OCI-LY1 (cell line): ENCODE results near the gene B4GALT6.

Experiments used
- H2AFZ ChIP-seq: fragments of 200-600 bp; sonication (generic), shearing (Covaris generic); 2 replicates; pipeline ENCODE4 v1.6.0; 2014; ENCODE audit warnings: antibody characterized with exemption, mild to moderate bottlenecking, low read length
- H3F3A ChIP-seq: fragments of 200-600 bp; sonication (generic), shearing (Covaris generic); 2 replicates; pipeline ENCODE4 v1.6.0; 2014; ENCODE audit warnings: mild to moderate bottlenecking, antibody characterized with exemption, low read length, moderate library complexity; ENCODE audit not compliant: insufficient read depth
- H3K27ac ChIP-seq: fragments of 200-600 bp; sonication (generic); 2 replicates; pipeline ENCODE4 v1.5.1; 2014; ENCODE audit warnings: low read length, mixed run types, mild to moderate bottlenecking, low read depth; ENCODE audit not compliant: poor library complexity, severe bottlenecking
- H3K27me3 ChIP-seq: fragments of 200-600 bp; sonication (generic); 2 replicates; pipeline ENCODE4 v1.6.0; 2014; ENCODE audit warnings: antibody characterized with exemption, mild to moderate bottlenecking, low read length, moderate library complexity; ENCODE audit not compliant: insufficient read depth
- H3K36me3 ChIP-seq: fragments of 200-600 bp; sonication (generic); 2 replicates; pipeline ENCODE4 v1.6.1; 2014; ENCODE audit warnings: mild to moderate bottlenecking, antibody characterized with exemption, low read length, moderate library complexity, mixed read lengths; ENCODE audit not compliant: insufficient read depth
- H3K4me1 ChIP-seq: fragments of 200-600 bp; sonication (generic); 2 replicates; pipeline ENCODE4 v1.5.1; 2014; ENCODE audit warnings: mild to moderate bottlenecking, low read length, moderate library complexity; ENCODE audit not compliant: insufficient read depth, severe bottlenecking
- H3K4me2 ChIP-seq: fragments of 200-600 bp; sonication (generic), shearing (Covaris generic); 2 replicates; pipeline ENCODE4 v1.6.1; 2014; ENCODE audit warnings: low read length
- H3K4me3 ChIP-seq: fragments of 200-600 bp; sonication (generic); 2 replicates; pipeline ENCODE4 v1.5.1; 2014; ENCODE audit warnings: low read length, low read depth, mild to moderate bottlenecking, mixed read lengths; ENCODE audit not compliant: poor library complexity, severe bottlenecking
- H3K79me2 ChIP-seq: fragments of 200-600 bp; shearing (Covaris generic); 2 replicates; pipeline ENCODE4 v1.6.1; 2016; ENCODE audit warnings: mixed run types, low read length, mixed read lengths; ENCODE audit not compliant: insufficient read depth
- H3K9ac ChIP-seq: fragments of 200-600 bp; sonication (generic), shearing (Covaris generic); 2 replicates; pipeline ENCODE4 v1.6.1; 2014; ENCODE audit warnings: mild to moderate bottlenecking, low read length, mixed read lengths
- H3K9me2 ChIP-seq: fragments of 200-600 bp; sonication (generic), shearing (Covaris generic); 2 replicates; pipeline ENCODE4 v1.6.1; 2014; ENCODE audit warnings: low read depth, mild to moderate bottlenecking, low read length, mixed read lengths
- H3K9me3 ChIP-seq: fragments of 200-600 bp; shearing (Covaris generic); 2 replicates; pipeline ENCODE4 v1.6.1; 2014; ENCODE audit warnings: low read length, mixed read lengths
- H4K20me1 ChIP-seq: fragments of 200-600 bp; sonication (generic), shearing (Covaris generic); 2 replicates; pipeline ENCODE4 v1.6.0; 2016; ENCODE audit warnings: mild to moderate bottlenecking, low read length; ENCODE audit not compliant: insufficient read depth
- CTCF ChIP-seq: fragments of 200-600 bp; sonication (generic), shearing (Covaris generic); IDR thresholded peaks from 2 replicates; pipeline ENCODE4 v1.5.1; 2017; ENCODE audit warnings: mild to moderate bottlenecking, antibody characterized with exemption, low read length, moderate library complexity, mixed read lengths
- EZH2 ChIP-seq: fragments of 200-600 bp; sonication (generic), shearing (Covaris generic); IDR thresholded peaks from 2 replicates; pipeline ENCODE4 v1.8.0; 2017; ENCODE audit warnings: borderline replicate concordance, mixed run types, mild to moderate bottlenecking, antibody characterized with exemption, low read length, moderate library complexity, mixed read lengths

B4GALT6 gene

GRCh38 chr18:31667185-31667584 lies 17.2 kb downstream of the B4GALT6 start:
- H2AFZ ChIP-seq = no peak overlapping the region
- H3K9me3 ChIP-seq = no peaks in the 10 kb centered on the region
- H3F3A ChIP-seq = no peaks in the 10 kb centered on the region
- H3K4me1 ChIP-seq = no peaks in the 10 kb centered on the region
- H4K20me1 ChIP-seq = no peaks in the 10 kb centered on the region
- H3K27ac ChIP-seq = no peak overlapping the region
- no peaks in the 10 kb centered on the region for H3K36me3 ChIP-seq
- no peak overlapping the region for H3K9ac ChIP-seq
- no peak overlapping the region for H3K4me3 ChIP-seq
- H3K4me2 ChIP-seq = no peak overlapping the region
- TF ChIP-seq CTCF (no peak), EZH2 (no peak)
- H3K79me2 ChIP-seq = no peaks in the 10 kb centered on the region
- H3K27me3 ChIP-seq = no peaks in the 10 kb centered on the region
- H3K9me2 ChIP-seq = no peaks in the 10 kb centered on the region

DNA sequence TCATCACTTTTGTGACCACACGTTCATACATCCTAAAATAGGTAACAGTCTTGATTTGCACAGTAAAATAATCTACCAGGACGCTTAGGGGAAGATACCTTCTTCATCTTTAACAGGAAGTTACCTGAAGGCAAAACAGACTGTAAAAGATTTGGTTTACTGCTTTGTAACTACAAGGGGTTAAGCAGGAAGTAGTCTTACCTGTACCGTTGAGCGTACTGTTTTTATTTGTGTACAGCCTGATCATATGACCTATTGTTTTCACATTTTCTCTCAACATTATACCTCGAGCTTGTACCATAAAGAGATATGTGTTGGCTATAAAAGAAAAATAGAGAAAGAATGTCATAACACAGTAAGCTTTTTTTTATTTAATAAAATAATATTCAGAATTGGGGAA lies 18.3 kb downstream of the B4GALT6 start:
- Histone ChIP-seq H3K9me3 (no peaks in the 10 kb centered on the region), H3K27me3 (no peaks in the 10 kb centered on the region), H3K9ac (no peak overlapping the region), H3K4me2 (no peak overlapping the region), H4K20me1 (no peaks in the 10 kb centered on the region), H3K4me1 (no peaks in the 10 kb centered on the region), H3K36me3 (no peaks in the 10 kb centered on the region), H3K4me3 (no peak overlapping the region), H3F3A (no peaks in the 10 kb centered on the region), H3K27ac (no peak overlapping the region), H2AFZ (no peak overlapping the region), H3K79me2 (no peaks in the 10 kb centered on the region), H3K9me2 (no peaks in the 10 kb centered on the region)
- no peak for TF ChIP-seq EZH2
- TF ChIP-seq CTCF = no peak

GRCh38 chr18:31664101-31664500 lies 20.3 kb downstream of the B4GALT6 start:
- Histone ChIP-seq H3K4me3 (no peak overlapping the region), H3F3A (no peaks in the 10 kb centered on the region), H3K36me3 (no peaks in the 10 kb centered on the region), H3K9me3 (no peaks in the 10 kb centered on the region), H2AFZ (no peak overlapping the region), H3K9me2 (no peaks in the 10 kb centered on the region), H3K4me2 (no peak overlapping the region), H3K4me1 (no peaks in the 10 kb centered on the region), H3K79me2 (no peaks in the 10 kb centered on the region), H3K27me3 (no peaks in the 10 kb centered on the region), H4K20me1 (no peaks in the 10 kb centered on the region), H3K27ac (no peak overlapping the region), H3K9ac (no peak overlapping the region)
- TF ChIP-seq EZH2 = no peak

GRCh38 chr18:31661965-31662364 lies 22.4 kb downstream of the B4GALT6 start:
- H3K36me3 ChIP-seq = no peaks in the 10 kb centered on the region
- H3K27me3 ChIP-seq = no peaks in the 10 kb centered on the region
- H2AFZ ChIP-seq = no peak overlapping the region
- no peaks in the 10 kb centered on the region for H3K9me3 ChIP-seq
- H3K4me2 ChIP-seq = no peak overlapping the region
- H3K9ac ChIP-seq = no peak overlapping the region
- no peaks in the 10 kb centered on the region for H4K20me1 ChIP-seq
- no peaks in the 10 kb centered on the region for H3K79me2 ChIP-seq
- H3K4me3 ChIP-seq = no peak overlapping the region
- H3K9me2 ChIP-seq = no peaks in the 10 kb centered on the region
- H3K4me1 ChIP-seq = no peaks in the 10 kb centered on the region
- TF ChIP-seq EZH2 (no peak), CTCF (no peak)
- H3F3A ChIP-seq = no peaks in the 10 kb centered on the region
- H3K27ac ChIP-seq = no peak overlapping the region
